Stimulated activated CD4-positive, alpha-beta T cell treated with anti-CD3 and anti-CD28 coated beads, Interleukin-2, amount 100 ng/mL, for 24 hours (primary cell): Measurements from ENCODE around the gene GSTT4.
A peak's percentile ranks its signal among the peaks of the same experiment; 100 is the strongest.
"Not testable (repeated sequence)": the region's sequence is repeated elsewhere in the genome, so short reads cannot be mapped to it uniquely, and the experiment has no call there.

Experiments used
- DNase-seq, 2 donors: peaks; one replicate each; pipeline ENCODE4 v3.0.0-alpha.2; 2020

Gene GSTT4

GRCh38 chr22:23984430-23984829, 20.8 kb downstream of the GSTT4 start:
- peak; percentile 10 to 84 for DNase-seq

- not testable (repeated sequence) for DNase-seq
These were observed 24.7 kb downstream of the GSTT4 start for GRCh38 chr22:23980567-23980966.

GRCh38 chr22:23979557-23980240, 25.6 kb downstream of the GSTT4 start, which contains the start of gene GSTT2:
Gene GSTT2, plus strand, starts transcription at chr22:23980134.
- not testable (repeated sequence) for DNase-seq

GRCh38 chr22:23977304-23977703, 27.9 kb downstream of the GSTT4 start:
- DNase-seq: not testable (repeated sequence)

- not testable (repeated sequence) for DNase-seq
These were observed 30.4 kb downstream of the GSTT4 start for GRCh38 chr22:23974836-23975352.

GRCh38 chr22:23974345-23974744, 30.9 kb downstream of the GSTT4 start, which contains the start of gene DDT:
Gene DDT, minus strand, starts transcription at chr22:23974441. Its CDS starts 27 bp downstream, at chr22:23974414.
- not testable (repeated sequence) for DNase-seq

- DNase-seq: not testable (repeated sequence)
These were observed 33.3 kb downstream of the GSTT4 start for GRCh38 chr22:23971927-23972326.

- DNase-seq: peak in 1 of 2 donors; percentile 20
These were observed 34.3 kb downstream of the GSTT4 start for GRCh38 chr22:23970816-23971486.

GRCh38 chr22:23970201-23970641, 35.0 kb downstream of the GSTT4 start:
- no peak for DNase-seq

GRCh38 chr22:23969071-23969470, 36.2 kb downstream of the GSTT4 start:
- no peak for DNase-seq

GRCh38 chr22:23966568-23966967, 38.7 kb downstream of the GSTT4 start, which contains the start of gene DDTL:
Gene DDTL, plus strand, starts transcription at chr22:23966888. Its CDS starts 27 bp downstream, at chr22:23966915.
- DNase-seq: not testable (repeated sequence)

- DNase-seq: not testable (repeated sequence)
These were observed 39.2 kb downstream of the GSTT4 start for GRCh38 chr22:23966094-23966493.

- not testable (repeated sequence) for DNase-seq
These were observed 44.0 kb downstream of the GSTT4 start, which contains the start of gene GSTT2B for GRCh38 chr22:23961084-23961771. Gene GSTT2B, minus strand, starts transcription at chr22:23961195. Its CDS starts 64 bp downstream, at chr22:23961131.

GRCh38 chr22:23956301-23956900, 48.9 kb downstream of the GSTT4 start:
- peak; percentile 85 to 86 for DNase-seq

- DNase-seq: not testable (repeated sequence)
These were observed 49.4 kb downstream of the GSTT4 start for GRCh38 chr22:23955886-23956285.

GRCh38 chr22:23954991-23955305, 50.3 kb downstream of the GSTT4 start:
- not testable (repeated sequence) for DNase-seq

GRCh38 chr22:23954193-23954990, 50.9 kb downstream of the GSTT4 start:
- DNase-seq: not testable (repeated sequence)

GRCh38 chr22:23953485-23953884, 51.8 kb downstream of the GSTT4 start:
- not testable (repeated sequence) for DNase-seq

GRCh38 chr22:23952794-23953405, 52.4 kb downstream of the GSTT4 start:
- not testable (repeated sequence) for DNase-seq

GRCh38 chr22:23951383-23951782, 53.9 kb downstream of the GSTT4 start:
- DNase-seq: not testable (repeated sequence)

GRCh38 chr22:23949764-23950163, 55.5 kb downstream of the GSTT4 start:
- not testable (repeated sequence) for DNase-seq
